Body of pancreas (tissue), 4 donors: ENCODE data around the gene DDR2.

Experiments used
- POLR2A ChIP-seq, 3 donors: fragments of 450-650 bp; IDR thresholded peaks; one replicate each; pipeline ENCODE4 v1.6.1; 2016; ENCODE audit warnings: antibody characterized with exemption in 3 of 3, mild to moderate bottlenecking in 2 of 3
- TF ChIP-seq, protein P1 (sequence below), 7 experiments: fragments of 450-650 bp in 4 of 7; fragments of 200-600 bp in 3 of 7; sonication (generic) in 3 of 7; IDR thresholded peaks; one replicate each; pipeline ENCODE4 v1.5.1; 2016 to 2019; ENCODE audit warnings: antibody characterized with exemption in 7 of 7

DNA sequence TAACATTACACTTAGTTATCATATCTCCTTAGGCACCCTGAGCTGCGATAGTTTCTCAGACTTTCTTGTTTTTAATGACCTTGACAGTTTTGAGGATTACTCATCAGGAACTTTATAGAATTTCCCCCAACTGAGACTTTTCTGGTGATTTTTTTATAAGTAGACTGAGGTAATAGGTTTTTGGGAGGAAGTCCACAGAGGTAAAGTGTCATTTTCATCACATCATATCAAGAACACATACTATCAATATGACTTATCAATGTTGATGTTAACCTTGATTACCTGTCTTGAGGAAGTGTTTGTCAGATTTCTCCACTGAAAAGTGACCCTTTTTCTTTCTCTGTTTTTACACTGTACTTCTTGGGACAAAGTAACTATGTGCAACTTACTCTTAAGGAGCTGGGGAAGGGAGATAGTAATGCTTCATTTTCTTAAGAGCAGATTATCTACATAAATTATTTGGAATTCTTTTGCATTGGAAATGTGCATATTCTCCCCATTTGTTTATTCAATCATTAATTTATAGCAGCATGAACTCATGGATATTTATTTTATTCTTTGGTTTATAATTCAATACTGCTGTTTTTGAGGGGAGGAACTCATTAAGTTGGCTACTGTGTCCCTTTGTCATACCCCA is 85.4 kb downstream of the DDR2 start:
- TF ChIP-seq, protein P1, sequence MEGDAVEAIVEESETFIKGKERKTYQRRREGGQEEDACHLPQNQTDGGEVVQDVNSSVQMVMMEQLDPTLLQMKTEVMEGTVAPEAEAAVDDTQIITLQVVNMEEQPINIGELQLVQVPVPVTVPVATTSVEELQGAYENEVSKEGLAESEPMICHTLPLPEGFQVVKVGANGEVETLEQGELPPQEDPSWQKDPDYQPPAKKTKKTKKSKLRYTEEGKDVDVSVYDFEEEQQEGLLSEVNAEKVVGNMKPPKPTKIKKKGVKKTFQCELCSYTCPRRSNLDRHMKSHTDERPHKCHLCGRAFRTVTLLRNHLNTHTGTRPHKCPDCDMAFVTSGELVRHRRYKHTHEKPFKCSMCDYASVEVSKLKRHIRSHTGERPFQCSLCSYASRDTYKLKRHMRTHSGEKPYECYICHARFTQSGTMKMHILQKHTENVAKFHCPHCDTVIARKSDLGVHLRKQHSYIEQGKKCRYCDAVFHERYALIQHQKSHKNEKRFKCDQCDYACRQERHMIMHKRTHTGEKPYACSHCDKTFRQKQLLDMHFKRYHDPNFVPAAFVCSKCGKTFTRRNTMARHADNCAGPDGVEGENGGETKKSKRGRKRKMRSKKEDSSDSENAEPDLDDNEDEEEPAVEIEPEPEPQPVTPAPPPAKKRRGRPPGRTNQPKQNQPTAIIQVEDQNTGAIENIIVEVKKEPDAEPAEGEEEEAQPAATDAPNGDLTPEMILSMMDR (IDR thresholded peaks at IDR 0.05) = no peak
- TF ChIP-seq POLR2A (IDR thresholded peaks at IDR 0.05) = no peak
